ENCODE measurements around the gene COL23A1. TPM values are rescaled to one million over a fixed set of nuclear protein-coding genes. Genes with fewer than 3 reads are reported as not detected.

The COL23A1 gene
- total and polyA plus RNA-seq, 2 of the 8 experiments (the other 6 are each of a cell fraction or from before 2014, with no cell fraction given) = 3.1 to 4.7 TPM

GRCh38 chr5:178553517-178553916 lies 36.7 kb downstream of the COL23A1 start:
- H3K23me2 ChIP-seq (ENCODE audit: low read depth, low read length) = no peaks in the 10 kb centered on the region
- H3K4me2 ChIP-seq (ENCODE audit: insufficient read depth in 1 of 2, low read depth in 2 of 2, low read length in 2 of 2) = no peak overlapping the region
- H2BK5ac ChIP-seq (ENCODE audit: low read depth, low read length) = peak overlapping the region; percentile 4; the same call in 1 of the 2 replicates
- no peak overlapping the region for H3K23ac ChIP-seq (ENCODE audit: insufficient read length)
- H2BK20ac ChIP-seq (ENCODE audit: low read length) = no peak overlapping the region
- H4K5ac ChIP-seq (ENCODE audit: insufficient read length, low read depth, low read length) = no peak overlapping the region
- H4K20me1 ChIP-seq (replicated peaks in 1 of 2; ENCODE audit: control insufficient read depth in 1 of 2, insufficient read depth in 2 of 2, low read length in 2 of 2) = no peaks in the 10 kb centered on the region
- peak overlapping the region; percentile 9; the same call in 1 of the 2 replicates for H2BK12ac ChIP-seq (ENCODE audit: low read depth, low read length)
- H4K91ac ChIP-seq (replicated peaks; ENCODE audit: insufficient read length, low read length) = peak overlapping the region; percentile 22
- H3K79me1 ChIP-seq (ENCODE audit: low read depth, low read length) = no peaks in the 10 kb centered on the region
- no peaks in the 10 kb centered on the region for H3K9me3 ChIP-seq (ENCODE audit: insufficient read depth in 2 of 2, low read depth in 1 of 2, low read length in 1 of 2)
- H3K18ac ChIP-seq (ENCODE audit: extremely low read depth, low read length) = no peak overlapping the region
- FAIRE-seq (no peak), DNase-seq (ENCODE audit: low read depth in 1 of 2, low spot score in 2 of 2) (no peak)
- peak overlapping the region; percentile 11; the same call in 1 of the 2 replicates for H2AK5ac ChIP-seq (ENCODE audit: low read depth, low read length)
- 86% methylated on average over 13 of the region's 13 CpGs; no CpG with 5 or more reads in 1 of the 2 experiments for WGBS, 2 experiments (ENCODE audit: extremely low coverage in 1 of 2, insufficient coverage in 1 of 2, insufficient read length in 1 of 2, insufficient replicate concordance in 2 of 2, low coverage in 1 of 2, low lambda C conversion rate in 2 of 2, missing lambda C conversion rate in 1 of 2)
- no peak overlapping the region for H3K4me3 ChIP-seq (ENCODE audit: extremely low read depth in 1 of 4, insufficient read depth in 2 of 4, low read depth in 3 of 4, low read length in 4 of 4)
- POLR2A ChIA-PET (ENCODE audit: partially characterized antibody) = interaction anchor here (0.8 kb wide), 1 partner anchor 98 kb away, joined by 3 read pairs; no protein-coding TSS in a partner anchor
- H3K36me3 ChIP-seq (ENCODE audit: control insufficient read depth in 2 of 4, insufficient read depth in 4 of 4, low read length in 3 of 4) = no peaks in the 10 kb centered on the region
- H3K4me1 ChIP-seq (replicated peaks in 1 of 4; ENCODE audit: control insufficient read depth in 3 of 4, insufficient read depth in 4 of 4, low read length in 3 of 4) = peaks cover 2 to 11% (median 5%) of the 10 kb centered on the region in 4 experiments; a peak in 6 of 7 replicates
- TF ChIP-seq NANOG (IDR thresholded peaks at IDR 0.05; ENCODE audit: insufficient read depth, low read depth, low read length, poor library complexity, severe bottlenecking) (no peak), TEAD4 (IDR thresholded peaks at IDR 0.05; ENCODE audit: low read depth, low read length) (no peak), CREB1 (IDR thresholded peaks at IDR 0.05) (no peak)
- H2BK15ac ChIP-seq (ENCODE audit: low read length) = no peak overlapping the region
- H2AFZ ChIP-seq (ENCODE audit: low read length) = no peak overlapping the region
- no peak overlapping the region for H3K4ac ChIP-seq (replicated peaks; ENCODE audit: insufficient read length, low read depth, low read length)
- no peak overlapping the region for H3K9ac ChIP-seq (replicated peaks in 1 of 4; ENCODE audit: extremely low read depth in 1 of 4, low read depth in 3 of 4, low read length in 3 of 4)
- H3K56ac ChIP-seq (replicated peaks; ENCODE audit: insufficient read length, low read depth, low read length) = no peak overlapping the region
- CTCF ChIA-PET (ENCODE audit: partially characterized antibody) = interaction anchor here (0.7 to 1.7 kb wide), 4 partner anchors 37 to 270 kb away, joined by 3 to 5 read pairs (median 3); partner anchors contain the start of gene COL23A1
- no peaks in the 10 kb centered on the region for H3K79me2 ChIP-seq (ENCODE audit: control insufficient read depth in 1 of 2, insufficient read depth in 2 of 2, low read length in 2 of 2)
- no peak overlapping the region for H2BK120ac ChIP-seq (replicated peaks; ENCODE audit: low read depth, low read length)
- H3K27me3 ChIP-seq (replicated peaks in 1 of 4; ENCODE audit: control insufficient read depth in 3 of 4, extremely low read depth in 1 of 4, insufficient read depth in 3 of 4, low read length in 3 of 4) = peaks cover 0 to 2% (median 0%) of the 10 kb centered on the region in 4 experiments; a peak in 2 of 7 replicates
- H3K14ac ChIP-seq (ENCODE audit: insufficient read length) = no peak overlapping the region
- H4K8ac ChIP-seq (ENCODE audit: extremely low read depth, insufficient read depth, low read length) = no peak overlapping the region
- no peak overlapping the region for H3K27ac ChIP-seq (ENCODE audit: low read depth, low read length)

Measured in H1 (cell line).